GM12878 (cell line): ENCODE results near the gene DUSP22. TPM values are rescaled to one million over a fixed set of nuclear protein-coding genes. Genes with fewer than 3 reads are reported as not detected.

Source experiments
- ASH2L ChIP-seq: fragments of 300-600, 200-600 bp; sonication (generic); IDR thresholded peaks from 2 replicates; pipeline ENCODE4 v1.6.1; 2017; ENCODE audit warnings: low read depth, mild to moderate bottlenecking, borderline replicate concordance
- CBX5 ChIP-seq: sonication (generic); IDR thresholded peaks from 2 replicates; pipeline ENCODE4 v1.6.1; 2016; ENCODE audit warnings: low read depth, moderate library complexity, mild to moderate bottlenecking, inconsistent platforms
- CHD2 ChIP-seq: IDR thresholded peaks from 2 replicates; pipeline ENCODE4 v1.6.1; 2011; ENCODE audit warnings: low read depth, low read length, improper control_type of control experiment, borderline replicate concordance
- FOS ChIP-seq: IDR thresholded peaks from 3 replicates; pipeline ENCODE4 v1.6.1; 2011; ENCODE audit warnings: borderline replicate concordance; ENCODE audit not compliant: insufficient read length; ENCODE audit errors: extremely low read depth
- FOXK2 ChIP-seq: fragments of 450-650 bp; IDR thresholded peaks from 2 replicates; pipeline ENCODE4 v1.6.1; 2017; ENCODE audit warnings: mild to moderate bottlenecking, moderate library complexity
- HDAC2 ChIP-seq: fragments of 200-600 bp; sonication (generic); IDR thresholded peaks from 2 replicates; pipeline ENCODE4 v1.6.1; 2017
- HDAC6 ChIP-seq: fragments of 200-600 bp; sonication (generic); IDR thresholded peaks from one replicate; pipeline ENCODE4 v1.8.0; 2017; ENCODE audit warnings: antibody characterized with exemption; ENCODE audit not compliant: unreplicated experiment
- HDGF ChIP-seq: fragments of 450-650 bp; IDR thresholded peaks from 2 replicates; pipeline ENCODE4 v1.6.1; 2016; ENCODE audit warnings: antibody characterized with exemption
- KAT2A ChIP-seq: conservative IDR thresholded peaks from 2 replicates; pipeline ENCODE4 v1.6.1; 2011; ENCODE audit warnings: low read depth, low read length; ENCODE audit not compliant: control insufficient read depth
- KDM1A ChIP-seq: fragments of 200-600 bp; sonication (generic); IDR thresholded peaks from 2 replicates; pipeline ENCODE4 v1.6.1; 2016; ENCODE audit warnings: borderline replicate concordance
- NR2F1 ChIP-seq: fragments of 450-650 bp; conservative IDR thresholded peaks from 2 replicates; pipeline ENCODE4 v1.6.1; 2017; ENCODE audit warnings: mild to moderate bottlenecking
- NRF1 ChIP-seq: conservative IDR thresholded peaks from 2 replicates; pipeline ENCODE4 v1.6.1; 2011; ENCODE audit warnings: mild to moderate bottlenecking, low read depth, low read length, improper control_type of control experiment
- POU2F2 ChIP-seq: IDR thresholded peaks from 3 replicates; pipeline ENCODE4 v1.6.1; 2011; ENCODE audit warnings: low read depth, mild to moderate bottlenecking, low read length, borderline replicate concordance
- RAD21 ChIP-seq: IDR thresholded peaks from 2 replicates; pipeline ENCODE4 v1.6.1; 2011; ENCODE audit warnings: mild to moderate bottlenecking, low read depth, low read length, moderate library complexity; ENCODE audit not compliant: insufficient read depth
- RUNX3 ChIP-seq: IDR thresholded peaks from 2 replicates; pipeline ENCODE4 v1.6.1; 2012; ENCODE audit warnings: low read length, inconsistent platforms
- SMARCA5 ChIP-seq: fragments of 450-650 bp; IDR thresholded peaks from 2 replicates; pipeline ENCODE4 v1.6.1; 2017; ENCODE audit warnings: mild to moderate bottlenecking
- SRF ChIP-seq, 2 experiments: IDR thresholded peaks; 2 replicates each; pipeline ENCODE4 v1.6.1; 2011; ENCODE audit warnings: low read depth in 2 of 2, low read length in 2 of 2, mild to moderate bottlenecking in 1 of 2, moderate library complexity in 1 of 2
- STAT1 ChIP-seq: fragments of 450-650 bp; conservative IDR thresholded peaks from 2 replicates; pipeline ENCODE4 v1.6.1; 2014; ENCODE audit warnings: antibody characterized with exemption, mild to moderate bottlenecking
- SUPT20H ChIP-seq: IDR thresholded peaks from 2 replicates; pipeline ENCODE4 v1.6.1; 2011; ENCODE audit warnings: low read depth, mild to moderate bottlenecking, low read length, moderate library complexity, borderline replicate concordance; ENCODE audit not compliant: control insufficient read depth
- SUZ12 ChIP-seq: fragments of 200-600 bp; sonication (generic); IDR thresholded peaks from one replicate; pipeline ENCODE4 v1.6.1; 2018; ENCODE audit warnings: antibody characterized with exemption, mild to moderate bottlenecking; ENCODE audit not compliant: unreplicated experiment
- ZBED1 ChIP-seq: IDR thresholded peaks from 2 replicates; pipeline ENCODE4 v1.6.1; 2016; ENCODE audit warnings: borderline replicate concordance
- ZNF24 ChIP-seq: fragments of 450-650 bp; IDR thresholded peaks from 2 replicates; pipeline ENCODE4 v1.6.1; 2017; ENCODE audit warnings: antibody characterized with exemption, mild to moderate bottlenecking
- polyA plus RNA-seq, 11 experiments: library from polyadenylated mRNA; depleted of rRNA in 4 of 11; unstranded in 6 of 11; stranded (reverse) in 5 of 11; fragments of >200 nt; fragmentation: Nextera tagmentation in 4 of 11; fragmentation: Illumina TruSeq in 1 of 11; extraction: Ambion mirVana in 4 of 11; extraction: Trizol in 1 of 11; gene quantifications; 1 replicate in 1 of 11; 2 replicates in 10 of 11; pipeline versions ENCODE4 v1.2.1 to v1.2.3, GENCODE V29; 2011 to 2016; ENCODE audit warnings: inconsistent platforms in 2 of 11, missing spikeins in 2 of 11, low read depth in 1 of 11
- total RNA-seq, 4 experiments: library from RNA; depleted of rRNA in 3 of 4; stranded (reverse); fragments of >200 nt in 3 of 4; fragmentation: Illumina TruSeq in 1 of 4; extraction: Trizol in 1 of 4; gene quantifications; 2 replicates each; pipeline versions ENCODE4 v1.2.1 to v1.2.3, GENCODE V29; 2013 to 2021
- TF ChIP-seq, protein P1 (sequence below): IDR thresholded peaks from 2 replicates; pipeline ENCODE4 v1.6.1; 2011; ENCODE audit warnings: borderline replicate concordance, low read depth, mild to moderate bottlenecking, moderate library complexity, mixed read lengths, low read length; ENCODE audit not compliant: insufficient read depth; ENCODE audit errors: extremely low read length
- TF ChIP-seq, protein P2 (sequence below): fragments of 450-650 bp; IDR thresholded peaks from 2 replicates; pipeline ENCODE4 v1.6.1; 2017; ENCODE audit warnings: mild to moderate bottlenecking, low read depth, inconsistent platforms; ENCODE audit not compliant: poor library complexity, severe bottlenecking
- TF ChIP-seq, protein P3 (sequence below): fragments of 450-650 bp; conservative IDR thresholded peaks from 2 replicates; pipeline ENCODE4 v1.6.1; 2017; ENCODE audit warnings: mild to moderate bottlenecking, moderate library complexity
- TF ChIP-seq, protein P4 (sequence below): fragments of 450-650 bp; IDR thresholded peaks from 2 replicates; pipeline ENCODE4 v1.6.1; 2014; ENCODE audit warnings: mild to moderate bottlenecking

The DUSP22 gene
- total and polyA plus RNA-seq, 10 of the 15 experiments (the other 5 are each of a cell fraction or from before 2014, with no cell fraction given) = 78.9 to 156 (median 107) TPM

DNA sequence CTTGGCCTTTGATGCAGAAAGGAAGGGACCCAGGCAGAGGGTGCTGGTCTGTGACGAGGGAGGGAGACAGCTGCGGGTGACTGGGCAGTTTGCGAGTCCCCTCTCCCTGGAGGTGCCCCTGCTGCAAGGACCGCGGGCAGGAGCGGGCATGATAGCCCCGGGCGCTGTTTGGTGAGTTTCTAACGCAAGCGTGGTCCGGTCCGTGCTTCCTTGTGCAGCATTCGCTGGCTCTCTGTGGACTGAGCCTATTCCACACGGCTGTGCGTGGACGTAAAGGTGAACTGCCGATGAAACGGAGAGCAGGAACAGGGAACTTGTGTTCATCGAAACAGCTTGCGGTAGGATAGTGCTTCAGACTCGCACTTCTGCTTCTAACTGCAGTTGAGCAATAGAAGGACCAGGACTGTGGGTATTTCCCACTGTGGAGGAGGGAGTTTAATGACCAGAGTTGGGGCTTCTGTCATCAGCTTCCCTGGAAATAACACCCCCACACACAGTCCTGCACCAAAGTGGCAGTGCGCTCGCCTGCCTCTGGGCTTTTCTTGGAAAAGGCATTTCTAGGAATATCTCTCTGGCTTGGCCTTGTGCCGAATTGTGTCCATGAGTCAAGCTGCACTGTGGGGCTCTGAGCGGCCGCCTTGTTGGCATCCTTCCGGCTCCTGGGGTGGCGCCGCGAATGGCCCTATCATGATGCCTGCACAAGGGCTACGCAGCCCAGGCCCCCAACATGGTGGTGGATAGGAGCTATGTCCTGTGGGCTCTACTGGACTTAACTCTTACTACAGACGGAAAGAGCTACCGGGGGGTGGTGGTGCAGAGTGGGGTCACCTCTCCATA, 48.9 kb downstream of the DUSP22 start (continued):
- TF ChIP-seq NRF1 (no peak), FOS (no peak), FOXK2 (no peak), POU2F2 (peak; percentile 72), SUZ12 (no peak), RUNX3 (no peak), SUPT20H (no peak), SRF (IDR thresholded peaks at IDR 0.05; ENCODE audit: low read depth in 2 of 2, low read length in 2 of 2) (no peak), ZBED1 (peak; percentile 40; the same call in 1 of the 2 replicates), KAT2A (no peak), CHD2 (peak; percentile 78; the same call in 1 of the 2 replicates), STAT1 (no peak), SMARCA5 (peak; percentile 97), HDAC2 (0 out of 2 replicates have a peak, but pooled peaks have one; percentile 72), ZNF24 (peak; percentile 76), CBX5 (no peak), KDM1A (no peak), HDGF (peak; percentile 92), RAD21 (no peak), HDAC6 (no peak), NR2F1 (no peak; the same call in 1 of the 2 replicates), ASH2L (no peak)
- TF ChIP-seq, protein P1, sequence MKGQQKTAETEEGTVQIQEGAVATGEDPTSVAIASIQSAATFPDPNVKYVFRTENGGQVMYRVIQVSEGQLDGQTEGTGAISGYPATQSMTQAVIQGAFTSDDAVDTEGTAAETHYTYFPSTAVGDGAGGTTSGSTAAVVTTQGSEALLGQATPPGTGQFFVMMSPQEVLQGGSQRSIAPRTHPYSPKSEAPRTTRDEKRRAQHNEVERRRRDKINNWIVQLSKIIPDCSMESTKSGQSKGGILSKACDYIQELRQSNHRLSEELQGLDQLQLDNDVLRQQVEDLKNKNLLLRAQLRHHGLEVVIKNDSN = no peak
- TF ChIP-seq, protein P2, sequence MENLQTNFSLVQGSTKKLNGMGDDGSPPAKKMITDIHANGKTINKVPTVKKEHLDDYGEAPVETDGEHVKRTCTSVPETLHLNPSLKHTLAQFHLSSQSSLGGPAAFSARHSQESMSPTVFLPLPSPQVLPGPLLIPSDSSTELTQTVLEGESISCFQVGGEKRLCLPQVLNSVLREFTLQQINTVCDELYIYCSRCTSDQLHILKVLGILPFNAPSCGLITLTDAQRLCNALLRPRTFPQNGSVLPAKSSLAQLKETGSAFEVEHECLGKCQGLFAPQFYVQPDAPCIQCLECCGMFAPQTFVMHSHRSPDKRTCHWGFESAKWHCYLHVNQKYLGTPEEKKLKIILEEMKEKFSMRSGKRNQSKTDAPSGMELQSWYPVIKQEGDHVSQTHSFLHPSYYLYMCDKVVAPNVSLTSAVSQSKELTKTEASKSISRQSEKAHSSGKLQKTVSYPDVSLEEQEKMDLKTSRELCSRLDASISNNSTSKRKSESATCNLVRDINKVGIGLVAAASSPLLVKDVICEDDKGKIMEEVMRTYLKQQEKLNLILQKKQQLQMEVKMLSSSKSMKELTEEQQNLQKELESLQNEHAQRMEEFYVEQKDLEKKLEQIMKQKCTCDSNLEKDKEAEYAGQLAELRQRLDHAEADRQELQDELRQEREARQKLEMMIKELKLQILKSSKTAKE = peak; percentile 17
- TF ChIP-seq, protein P3, sequence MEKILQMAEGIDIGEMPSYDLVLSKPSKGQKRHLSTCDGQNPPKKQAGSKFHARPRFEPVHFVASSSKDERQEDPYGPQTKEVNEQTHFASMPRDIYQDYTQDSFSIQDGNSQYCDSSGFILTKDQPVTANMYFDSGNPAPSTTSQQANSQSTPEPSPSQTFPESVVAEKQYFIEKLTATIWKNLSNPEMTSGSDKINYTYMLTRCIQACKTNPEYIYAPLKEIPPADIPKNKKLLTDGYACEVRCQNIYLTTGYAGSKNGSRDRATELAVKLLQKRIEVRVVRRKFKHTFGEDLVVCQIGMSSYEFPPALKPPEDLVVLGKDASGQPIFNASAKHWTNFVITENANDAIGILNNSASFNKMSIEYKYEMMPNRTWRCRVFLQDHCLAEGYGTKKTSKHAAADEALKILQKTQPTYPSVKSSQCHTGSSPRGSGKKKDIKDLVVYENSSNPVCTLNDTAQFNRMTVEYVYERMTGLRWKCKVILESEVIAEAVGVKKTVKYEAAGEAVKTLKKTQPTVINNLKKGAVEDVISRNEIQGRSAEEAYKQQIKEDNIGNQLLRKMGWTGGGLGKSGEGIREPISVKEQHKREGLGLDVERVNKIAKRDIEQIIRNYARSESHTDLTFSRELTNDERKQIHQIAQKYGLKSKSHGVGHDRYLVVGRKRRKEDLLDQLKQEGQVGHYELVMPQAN = 0 out of 2 replicates have a peak, but pooled peaks have one; percentile 44
- TF ChIP-seq, protein P4, sequence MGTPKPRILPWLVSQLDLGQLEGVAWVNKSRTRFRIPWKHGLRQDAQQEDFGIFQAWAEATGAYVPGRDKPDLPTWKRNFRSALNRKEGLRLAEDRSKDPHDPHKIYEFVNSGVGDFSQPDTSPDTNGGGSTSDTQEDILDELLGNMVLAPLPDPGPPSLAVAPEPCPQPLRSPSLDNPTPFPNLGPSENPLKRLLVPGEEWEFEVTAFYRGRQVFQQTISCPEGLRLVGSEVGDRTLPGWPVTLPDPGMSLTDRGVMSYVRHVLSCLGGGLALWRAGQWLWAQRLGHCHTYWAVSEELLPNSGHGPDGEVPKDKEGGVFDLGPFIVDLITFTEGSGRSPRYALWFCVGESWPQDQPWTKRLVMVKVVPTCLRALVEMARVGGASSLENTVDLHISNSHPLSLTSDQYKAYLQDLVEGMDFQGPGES = no peak
